ENCODE data around the gene FOSL1.
"Not testable (repeated sequence)": the region's sequence is repeated elsewhere in the genome, so short reads cannot be mapped to it uniquely, and the experiment has no call there.

The FOSL1 gene

GRCh38 chr11:65852508-65853245 is 47.5 kb downstream of the FOSL1 start:
- DNase-seq (ENCODE audit: low read depth) = no peak

- DNase-seq (ENCODE audit: low read depth) = no peak
Observed at GRCh38 chr11:65851811-65852507, 48.2 kb downstream of the FOSL1 start.

GRCh38 chr11:65851083-65851579 is 49.1 kb downstream of the FOSL1 start:
- DNase-seq (ENCODE audit: low read depth) = no peak

GRCh38 chr11:65850217-65851082 is 49.7 kb downstream of the FOSL1 start:
- DNase-seq (ENCODE audit: low read depth) = no peak

GRCh38 chr11:65849771-65850216 is 50.4 kb downstream of the FOSL1 start:
- DNase-seq (ENCODE audit: low read depth) = no peak

GRCh38 chr11:65849366-65849765 is 50.8 kb downstream of the FOSL1 start:
- no peak for DNase-seq (ENCODE audit: low read depth)

- DNase-seq (ENCODE audit: low read depth) = not testable (repeated sequence)
Observed at GRCh38 chr11:65848693-65849092, 51.5 kb downstream of the FOSL1 start.

- DNase-seq (ENCODE audit: low read depth) = no peak
Observed at GRCh38 chr11:65847746-65848145, 52.4 kb downstream of the FOSL1 start.

GRCh38 chr11:65844231-65844872 is 55.8 kb downstream of the FOSL1 start:
- DNase-seq (ENCODE audit: low read depth) = no peak

- no peak for DNase-seq (ENCODE audit: low read depth)
Observed at GRCh38 chr11:65843811-65844210, 56.4 kb downstream of the FOSL1 start.

- no peak for DNase-seq (ENCODE audit: low read depth)
Observed at GRCh38 chr11:65842144-65842543, 58.0 kb downstream of the FOSL1 start.

Measured in stimulated activated CD8-positive, alpha-beta memory T cell treated with anti-CD3 and anti-CD28 coated beads, Interleukin-12 subunit alpha, Interleukin-12 subunit beta, amount 100 ng/mL, for 1 hour (primary cell).